NCI-H1092 treated with DMSO at 0.1 percent for 48 hours (cell line): Measurements from ENCODE around the gene APBB1.

Experiments used
- DNase-seq: peaks from one replicate; lab custom pipeline; 2025; lab: John Stamatoyannopoulos, UW

Gene APBB1

DNA sequence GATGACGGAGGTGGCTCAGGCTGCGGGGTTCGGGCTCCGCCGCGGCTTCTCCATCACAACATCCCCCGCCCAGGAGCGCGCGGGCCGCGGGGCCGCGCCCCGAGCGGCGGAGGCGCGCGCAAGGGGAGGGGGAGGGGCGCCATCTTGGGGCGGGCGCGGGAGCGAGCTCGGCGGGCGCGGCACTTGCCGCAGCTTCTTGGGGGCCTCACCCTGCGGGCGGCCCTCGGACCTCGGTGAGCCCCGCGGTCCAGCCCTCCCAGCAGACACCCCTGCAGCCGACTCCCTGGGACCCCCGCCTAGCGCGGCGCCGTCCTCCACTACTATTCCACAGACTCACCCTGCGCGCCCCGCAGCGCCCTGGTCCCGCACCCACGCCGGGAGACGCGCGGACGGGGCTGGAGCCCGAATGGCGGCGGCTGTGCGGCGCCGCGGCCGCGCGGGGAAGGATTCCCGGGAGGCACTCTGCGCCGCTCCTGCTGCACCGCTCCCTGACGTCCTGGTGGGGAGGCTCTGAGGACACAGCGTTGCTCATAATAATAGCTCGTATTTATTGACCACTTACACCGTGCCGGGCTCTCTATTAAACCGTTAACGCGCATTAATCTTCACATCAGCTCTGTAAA lies at the start of gene APBB1:
Gene APBB1 (minus strand): TSS at position 86 of the 623 bp plus-strand sequence. CDS start 7,747 bp downstream, outside the sequence.
- peak; percentile 59 for DNase-seq

DNA sequence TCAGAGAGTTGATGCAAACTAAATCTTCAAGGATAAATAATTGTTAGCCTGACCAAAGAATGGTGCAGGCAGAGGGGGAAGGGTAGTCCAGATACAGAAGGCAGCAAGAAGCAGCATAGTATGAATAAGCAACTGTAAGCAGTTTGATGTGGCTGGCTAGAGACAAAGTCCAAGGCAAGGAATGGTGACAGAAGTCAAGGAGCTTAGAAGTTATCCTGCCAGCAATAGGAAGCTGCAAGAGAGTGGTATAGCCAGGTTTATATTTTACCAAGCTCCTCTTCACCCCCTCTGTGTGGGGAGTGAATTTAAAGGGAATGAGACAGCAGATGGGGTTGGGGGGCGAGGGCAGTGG lies 40.2 kb upstream of the APBB1 start:
- DNase-seq = no peak

DNA sequence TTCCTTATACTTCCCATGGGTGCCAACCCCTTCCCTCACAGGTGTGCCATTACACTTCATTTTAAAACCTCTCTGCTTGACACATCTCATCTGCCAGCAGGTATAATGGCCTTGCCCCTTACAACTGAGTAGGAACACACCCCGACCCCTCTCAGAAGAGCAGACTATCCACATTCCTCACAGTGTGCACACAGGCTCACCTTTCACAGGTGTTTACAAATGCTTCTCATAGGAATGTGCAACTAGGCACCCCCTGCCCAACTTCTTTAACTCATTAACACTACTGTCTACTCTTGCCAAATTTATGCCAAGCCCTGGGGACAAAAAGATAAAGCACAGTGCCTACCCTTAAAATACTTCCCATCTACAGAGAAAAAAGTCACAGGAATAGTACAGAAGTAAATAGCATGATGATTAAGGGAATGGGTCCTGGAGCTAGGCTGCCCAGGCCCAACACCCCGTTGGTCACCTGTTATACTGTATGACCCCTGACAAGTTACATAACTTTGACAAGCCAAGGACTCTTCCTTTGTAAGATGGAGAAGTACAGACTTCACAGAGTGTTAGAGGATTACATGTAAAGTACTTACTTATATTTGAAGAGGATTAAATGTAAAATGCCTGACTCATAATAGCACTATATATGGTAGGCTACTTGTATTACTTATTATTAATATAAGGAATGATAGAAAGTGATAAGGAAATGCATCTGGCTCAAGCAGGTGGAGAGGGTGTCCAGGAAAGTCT lies 39.6 kb upstream of the APBB1 start:
- no peak for DNase-seq

DNA sequence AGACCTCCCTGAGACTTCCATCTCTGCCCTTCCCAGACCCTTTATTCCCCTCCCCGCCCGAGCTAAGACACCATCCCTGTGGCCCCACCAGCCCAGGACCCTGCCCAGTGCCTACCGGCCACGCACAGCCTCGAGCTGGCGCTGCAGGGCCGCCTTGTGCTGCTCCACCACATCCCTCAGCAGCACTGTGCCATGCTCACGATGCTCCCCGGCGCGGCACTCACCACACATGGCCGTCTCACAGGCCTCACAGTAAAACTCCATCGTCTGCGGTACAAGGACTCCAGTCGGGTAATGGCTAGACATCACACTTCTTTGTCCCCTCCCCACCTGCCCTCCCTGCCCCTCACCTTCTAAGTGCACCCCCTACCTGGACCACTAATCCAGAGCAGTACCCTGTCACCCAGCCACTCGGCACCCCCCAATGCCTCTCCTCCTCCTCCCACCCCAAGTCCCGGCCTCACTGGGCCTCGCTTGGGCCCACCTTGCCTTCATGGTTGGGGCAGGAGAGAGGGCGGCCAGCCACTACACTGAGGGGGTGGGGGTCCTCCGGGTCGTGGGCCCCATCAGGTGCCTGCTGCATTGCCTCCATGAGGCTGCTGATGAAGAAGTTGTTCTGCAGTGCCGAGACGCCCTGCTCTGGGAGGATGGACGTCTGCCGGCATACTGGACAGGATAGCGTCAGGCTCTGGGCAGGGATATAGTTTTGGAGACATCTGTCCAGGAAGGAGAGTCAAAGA lies 38.9 kb upstream of the APBB1 start:
- no peak for DNase-seq

DNA sequence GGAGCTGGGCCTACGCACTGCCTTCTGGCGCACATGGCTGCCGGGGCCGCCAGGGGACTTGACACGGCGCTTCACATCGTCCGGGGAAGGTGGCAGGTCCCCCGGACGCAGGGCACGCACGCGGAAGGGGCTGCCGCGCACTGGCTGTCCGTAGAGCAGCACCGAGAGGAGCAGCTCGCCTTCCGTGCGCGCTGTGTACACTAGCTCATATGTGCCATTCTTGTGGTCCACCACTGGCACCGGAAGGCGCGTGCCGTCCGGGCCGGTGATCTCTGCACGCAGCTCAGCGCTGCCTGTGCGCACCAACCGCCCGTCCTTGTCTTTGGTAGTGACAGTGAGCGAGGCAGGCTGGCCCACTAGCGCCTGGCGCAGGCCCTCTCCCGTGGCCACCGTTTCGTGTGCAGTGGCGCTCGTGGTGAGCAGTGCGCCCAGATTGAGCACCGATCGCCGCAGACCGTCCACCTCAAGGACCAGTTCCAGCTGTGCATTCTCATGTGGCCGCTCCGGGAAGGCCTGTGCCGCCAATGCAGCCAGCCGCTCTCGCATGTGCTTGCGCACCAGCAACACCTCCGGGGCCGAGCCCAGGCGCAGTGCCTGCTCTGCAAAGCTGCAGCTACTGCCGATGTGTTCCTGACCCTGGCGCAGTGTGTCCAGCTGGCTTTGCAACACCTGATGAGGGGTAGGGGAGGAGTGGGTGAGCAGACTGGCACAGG lies 37.6 kb upstream of the APBB1 start:
- DNase-seq = no peak

DNA sequence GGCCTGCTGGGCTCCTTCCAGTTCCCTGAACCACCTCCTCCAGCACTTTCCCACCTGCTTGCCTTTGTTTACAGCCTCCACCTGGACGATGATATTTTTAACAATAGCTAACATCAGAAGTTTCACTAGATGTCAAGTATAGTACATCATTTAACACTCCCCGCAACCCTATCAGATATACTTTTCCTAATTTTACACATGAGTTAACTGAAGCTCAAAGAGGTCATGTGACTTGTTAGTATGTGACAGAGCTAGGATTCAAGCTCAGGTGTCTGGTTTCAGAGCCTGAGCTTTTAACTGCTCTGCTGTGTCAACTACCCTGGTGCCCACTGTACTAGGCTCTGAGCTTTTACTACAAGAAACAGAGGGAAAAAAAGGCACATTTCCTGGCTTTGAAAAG lies 36.2 kb upstream of the APBB1 start:
- no peak for DNase-seq

DNA sequence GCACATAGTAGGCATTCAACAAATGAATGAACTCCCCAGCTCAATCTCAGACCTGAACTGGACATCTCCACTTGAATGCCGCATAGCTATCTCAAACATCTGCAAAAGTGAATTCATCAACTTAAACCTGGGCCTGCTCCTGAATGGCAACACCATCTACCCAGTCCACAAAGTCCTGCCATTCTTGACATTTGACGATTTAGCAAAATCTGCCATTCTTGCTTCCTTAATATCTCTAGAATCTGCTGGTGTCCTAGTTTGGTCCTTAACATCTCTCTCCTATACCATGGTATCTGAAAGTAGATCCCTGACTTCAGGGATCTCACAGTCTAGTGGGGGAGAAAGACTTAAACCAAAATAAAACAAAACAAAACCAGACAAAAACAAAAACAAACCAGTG lies 34.3 kb upstream of the APBB1 start:
- DNase-seq = no peak

DNA sequence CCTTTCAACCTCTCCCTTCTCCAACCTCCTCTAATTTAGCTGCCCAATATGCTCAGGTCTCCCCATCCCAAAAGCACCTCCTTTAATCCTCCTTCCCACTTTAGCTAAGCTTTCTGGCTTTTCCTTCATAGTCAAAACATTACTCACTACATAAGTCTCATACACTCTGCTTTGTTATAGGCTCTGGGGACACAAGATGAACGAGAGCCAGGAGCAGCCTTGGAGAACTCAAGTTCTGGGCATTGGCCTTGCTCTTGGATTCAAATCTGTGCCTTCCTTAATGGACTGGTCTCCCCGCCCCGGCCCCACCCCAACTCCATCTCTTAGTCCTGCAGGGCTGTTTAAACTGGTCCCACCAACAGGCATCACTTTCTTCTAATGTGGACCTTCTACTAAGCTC lies 33.3 kb upstream of the APBB1 start:
- no peak for DNase-seq

DNA sequence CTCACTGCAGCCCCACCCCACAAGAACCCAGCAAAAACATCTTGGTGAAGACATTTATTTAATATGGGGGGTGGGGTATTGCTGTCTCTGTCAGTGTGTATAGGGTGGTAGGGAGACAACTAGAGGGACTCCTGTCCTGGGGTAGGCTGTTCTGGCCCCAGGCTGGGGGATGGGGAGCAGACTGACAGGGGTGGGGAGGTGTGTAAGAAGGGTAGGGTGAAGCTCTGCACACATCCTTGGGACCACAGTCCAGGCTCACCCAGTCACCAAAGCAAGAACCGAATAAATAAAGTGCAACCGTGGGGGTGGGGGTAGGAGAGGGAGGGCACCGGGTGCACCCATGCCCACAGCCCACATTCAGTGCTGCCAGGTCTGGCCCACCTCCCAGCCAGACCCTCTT lies 29.7 kb upstream of the APBB1 start:
- no peak for DNase-seq

DNA sequence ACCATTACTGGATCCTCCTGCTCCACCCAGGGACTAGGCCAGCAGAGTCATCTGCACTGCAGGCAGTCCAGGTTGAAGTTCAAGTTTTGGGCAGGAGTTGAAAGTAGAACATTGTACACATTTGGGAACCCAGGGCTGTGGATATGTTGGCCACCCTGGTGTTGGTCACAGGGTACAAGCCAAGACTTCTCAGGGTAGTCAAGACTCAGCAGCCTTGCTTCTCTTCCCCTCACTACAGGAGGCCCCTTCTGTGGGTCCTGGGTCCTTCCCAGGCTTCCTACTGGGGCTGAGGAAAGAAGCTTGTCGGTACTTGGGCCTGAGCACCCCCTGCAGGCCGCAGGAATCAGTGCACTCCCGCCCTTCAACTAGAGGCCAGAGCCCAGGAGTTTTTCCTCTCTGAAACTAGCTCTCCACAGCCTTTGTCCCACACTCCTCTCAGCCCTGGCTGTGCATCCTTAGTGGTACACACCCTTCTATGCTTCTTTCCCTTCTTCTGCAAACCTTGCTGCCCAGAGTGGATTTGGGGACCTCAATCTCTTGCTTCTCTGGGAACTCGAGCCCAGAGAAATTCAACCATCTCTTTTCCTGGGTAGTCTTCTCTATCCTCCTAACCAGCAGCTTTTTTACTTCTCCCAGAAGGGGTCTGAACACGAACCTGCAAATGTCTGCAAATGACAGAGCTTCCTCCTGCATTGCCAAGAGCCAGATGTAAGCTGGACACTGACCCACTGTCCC lies 24.5 kb upstream of the APBB1 start:
- peak; percentile 26 for DNase-seq

DNA sequence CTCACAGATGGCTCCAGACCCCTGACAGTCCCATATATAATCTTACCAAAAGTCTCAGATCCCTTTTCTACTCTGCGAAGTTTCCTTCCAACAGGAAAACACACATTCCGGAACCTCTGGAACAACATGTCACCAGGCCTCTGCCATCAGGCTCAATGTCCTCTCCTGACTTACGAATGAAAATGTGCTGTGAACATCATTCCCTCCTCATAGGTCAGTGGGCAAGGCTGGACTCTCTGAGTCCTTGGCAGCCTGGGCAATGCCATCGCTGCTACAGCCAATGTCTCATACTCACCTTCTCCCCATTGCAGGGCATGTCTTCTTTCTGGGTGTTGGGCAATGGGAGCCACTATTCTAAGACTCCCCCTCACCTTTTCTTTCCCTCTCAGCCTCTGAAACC lies 23.5 kb upstream of the APBB1 start:
- DNase-seq = no peak

DNA sequence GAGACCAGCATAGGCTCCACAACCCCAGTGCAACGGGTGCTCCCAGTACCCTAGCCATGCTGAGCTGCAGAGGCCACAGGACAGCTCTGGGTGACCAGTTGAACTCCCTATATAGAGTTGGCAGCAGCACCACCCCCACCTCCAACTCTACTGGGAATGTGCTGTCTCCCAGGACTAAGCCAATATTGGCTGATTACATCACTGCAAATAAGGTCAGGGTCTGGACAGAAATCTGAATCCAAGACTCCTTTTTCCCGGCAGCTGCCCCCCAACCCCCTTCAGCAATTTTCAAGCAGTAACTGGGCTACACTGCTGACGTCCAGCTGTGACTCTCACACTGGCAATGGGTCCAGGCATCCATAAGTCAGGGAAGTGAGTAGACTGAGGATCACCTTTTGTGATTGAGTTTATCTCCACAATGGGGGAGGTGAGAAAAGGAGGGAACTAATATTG lies 22.0 kb upstream of the APBB1 start, which contains the start of gene HPX:
Gene HPX (minus strand): TSS at position 82 of the 453 bp plus-strand sequence. CDS start 24 bp downstream, at position 58.
- no peak for DNase-seq

DNA sequence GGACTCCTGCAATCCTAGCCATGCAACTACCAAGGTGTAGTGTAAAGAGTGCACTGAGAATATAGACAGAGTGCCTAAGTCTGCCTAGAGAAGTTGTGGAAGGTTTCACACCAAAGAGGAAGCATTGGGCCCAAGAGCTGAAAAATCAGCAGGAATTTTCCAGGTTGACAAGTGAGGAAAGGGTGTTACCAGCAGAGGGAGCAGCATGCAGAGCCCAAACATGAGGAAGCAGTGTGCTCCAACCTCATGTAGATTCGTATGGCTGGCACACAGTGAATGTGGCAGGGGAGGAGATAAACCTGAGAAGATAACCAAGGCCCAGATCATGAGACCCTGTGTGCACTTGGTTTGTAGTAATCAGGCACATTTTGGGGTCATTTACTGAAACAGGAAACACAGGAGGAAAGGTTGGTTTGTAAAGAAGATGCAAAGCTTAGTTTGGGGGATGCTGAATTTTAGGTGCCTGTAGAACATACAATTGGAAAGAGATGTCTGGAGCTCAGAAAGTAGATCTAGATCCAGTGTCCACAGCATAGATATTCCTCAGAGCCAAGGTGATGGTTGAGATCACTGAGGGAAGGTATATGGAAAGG lies 20.2 kb upstream of the APBB1 start:
- peak; percentile 55 for DNase-seq

DNA sequence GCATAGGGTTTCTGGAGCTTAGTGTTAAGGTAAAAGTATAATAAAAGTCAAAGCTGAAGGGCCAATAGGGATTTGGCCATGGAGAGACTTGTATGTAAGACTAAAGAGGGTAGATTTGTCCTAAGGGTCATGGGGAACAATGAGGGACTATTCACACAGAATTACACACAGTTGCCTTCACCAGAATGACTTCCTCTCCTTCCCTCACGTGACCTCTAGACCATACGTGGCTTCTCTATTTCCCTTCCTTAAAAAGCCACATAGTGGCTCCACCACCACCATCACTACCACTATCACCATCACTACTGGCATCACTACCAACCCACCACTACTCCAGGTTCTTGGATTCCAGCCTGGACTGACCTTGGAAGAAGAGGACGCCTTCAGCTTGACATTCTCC lies 19.1 kb upstream of the APBB1 start:
- DNase-seq = no peak

DNA sequence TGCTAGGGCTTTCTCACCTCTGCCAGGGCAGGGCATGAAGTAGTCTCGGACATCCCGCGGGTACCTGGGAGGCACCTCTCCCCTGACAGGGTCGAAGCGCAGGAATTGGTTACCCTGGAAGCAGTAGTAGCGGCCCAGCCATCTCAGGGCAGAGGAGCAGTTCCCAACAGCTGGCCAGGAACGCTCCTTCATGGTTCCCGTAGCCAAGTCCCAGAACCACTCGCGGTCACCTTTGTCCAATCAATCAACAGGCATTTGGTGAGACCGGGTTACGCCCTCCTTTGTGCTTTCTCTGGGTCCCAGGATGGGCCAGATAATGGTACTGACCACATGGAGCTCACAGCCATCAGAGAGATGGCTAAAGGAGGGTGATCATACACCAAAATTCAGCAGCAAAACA lies 18.5 kb upstream of the APBB1 start:
- DNase-seq = no peak

DNA sequence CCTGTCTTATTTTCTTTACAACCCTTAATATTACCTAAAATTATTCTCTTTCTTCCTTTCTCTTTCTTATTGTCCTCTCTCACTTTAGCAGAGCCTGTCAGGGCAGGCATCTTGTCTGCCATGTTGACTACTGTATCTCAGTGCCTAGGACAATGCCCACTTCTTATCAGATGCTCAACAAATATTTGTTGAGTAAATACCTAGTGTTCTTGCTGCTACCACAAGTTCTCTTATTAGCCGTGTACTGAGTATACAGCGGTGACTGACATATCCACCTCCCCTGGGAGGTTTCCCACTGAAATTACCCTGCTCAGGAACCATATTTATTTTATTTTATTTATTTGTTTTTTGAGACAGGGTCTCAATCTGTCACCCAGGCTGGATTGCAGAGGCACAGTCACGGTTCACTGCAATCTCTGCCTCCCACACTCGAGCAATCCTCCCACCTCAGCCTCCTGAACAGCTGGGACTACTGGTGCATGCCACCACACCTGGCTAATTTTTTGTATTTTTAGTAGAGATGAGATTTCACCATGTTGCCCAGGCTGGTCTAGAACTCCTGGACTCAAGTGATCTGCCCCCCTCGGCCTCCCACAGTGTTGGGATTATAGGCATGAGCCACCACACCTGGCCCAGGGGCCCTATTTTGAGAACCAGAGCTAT lies 15.2 kb upstream of the APBB1 start:
- DNase-seq = no peak

DNA sequence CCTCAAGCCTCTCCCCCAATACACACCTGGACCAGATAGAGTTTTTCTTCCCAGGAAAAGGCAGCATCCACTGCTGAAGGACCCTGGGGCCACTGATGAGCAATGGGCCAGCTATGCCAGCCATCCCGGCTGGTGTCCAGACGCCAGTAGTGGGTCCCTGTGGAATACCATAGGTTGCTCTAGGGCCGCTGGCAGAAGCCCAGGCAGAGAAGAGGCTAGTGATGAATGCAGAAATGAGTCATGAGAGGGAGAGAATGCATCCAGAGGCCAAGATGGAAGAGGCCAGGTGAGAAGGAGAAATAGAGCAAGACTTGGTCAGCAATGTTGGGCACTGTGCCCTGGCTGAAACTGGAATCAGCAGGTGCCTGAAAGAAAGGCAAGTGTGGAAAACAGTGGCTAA lies 13.0 kb upstream of the APBB1 start:
- no peak for DNase-seq

DNA sequence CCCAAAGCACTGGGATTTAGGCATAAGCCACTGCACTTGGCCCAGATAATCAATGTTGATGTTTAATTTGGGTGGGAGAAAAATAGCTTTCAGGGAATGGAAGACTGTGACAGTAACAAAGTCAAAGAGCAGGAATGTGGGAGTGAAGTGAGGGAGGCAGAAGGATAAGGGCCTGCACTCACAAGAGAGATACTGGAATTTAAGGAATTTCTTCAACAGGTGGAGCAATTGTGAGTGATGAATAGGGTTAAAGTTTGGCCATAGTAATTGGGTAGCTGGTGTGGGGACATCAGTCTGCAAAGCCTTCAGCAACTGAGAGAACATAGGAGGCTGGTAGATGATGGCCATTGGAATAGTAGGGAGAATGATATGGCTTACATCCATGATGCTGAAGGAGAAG lies 8.6 kb upstream of the APBB1 start:
- no peak for DNase-seq

DNA sequence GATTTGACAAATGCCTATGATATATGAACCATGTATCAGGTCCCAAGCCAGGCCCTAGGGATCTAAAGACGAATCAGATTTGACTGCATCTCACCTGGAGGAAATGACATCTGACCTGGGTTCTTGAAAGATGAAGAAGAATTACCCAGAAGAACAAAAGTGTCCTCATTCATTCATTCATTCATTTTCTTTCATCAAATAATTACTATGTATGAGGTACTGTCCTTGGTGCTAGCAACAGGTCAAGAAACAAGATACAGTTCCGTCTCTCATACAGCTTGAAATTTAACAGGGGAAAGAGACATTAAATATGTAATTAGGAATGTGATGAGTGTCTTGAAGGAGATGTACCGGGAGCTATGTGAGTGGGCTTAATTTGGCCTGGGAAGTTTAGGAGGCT lies 1.8 kb upstream of the APBB1 start:
- DNase-seq = no peak

DNA sequence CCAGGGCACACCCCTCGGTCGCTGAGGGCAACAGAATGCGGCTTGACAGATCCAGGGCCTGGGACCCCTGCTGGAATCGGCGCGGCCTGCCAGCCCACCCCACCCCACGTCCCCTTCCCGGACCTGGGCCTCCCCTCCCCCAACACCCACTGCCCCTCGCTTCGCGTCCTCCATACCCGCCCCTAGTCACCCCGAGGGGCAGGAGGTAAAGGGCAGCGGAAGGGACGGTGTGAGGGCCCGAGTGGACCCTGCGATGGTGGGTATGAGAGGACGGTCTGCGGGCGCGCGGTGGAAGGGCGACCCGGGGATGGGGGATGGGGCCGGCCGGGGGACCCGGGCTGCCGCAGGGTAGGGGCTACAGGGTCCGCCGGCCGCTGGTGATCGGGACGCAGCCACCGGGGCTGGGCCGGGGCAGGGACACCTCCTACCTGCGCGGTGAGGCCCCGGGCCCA lies 311 bp downstream of the APBB1 start:
- no peak for DNase-seq
